Stimulated activated CD8-positive, alpha-beta memory T cell treated with anti-CD3 and anti-CD28 coated beads, Interleukin-4, amount 100 ng/mL, for 4 hours (primary cell): Measurements from ENCODE around the gene DNAJB6.

Experiments
- DNase-seq, 2 donors: peaks; one replicate each; pipeline ENCODE4 v3.0.0-alpha.2; 2020; ENCODE audit warnings: low read depth in 2 of 2, low spot score in 1 of 2

DNAJB6 gene

DNA sequence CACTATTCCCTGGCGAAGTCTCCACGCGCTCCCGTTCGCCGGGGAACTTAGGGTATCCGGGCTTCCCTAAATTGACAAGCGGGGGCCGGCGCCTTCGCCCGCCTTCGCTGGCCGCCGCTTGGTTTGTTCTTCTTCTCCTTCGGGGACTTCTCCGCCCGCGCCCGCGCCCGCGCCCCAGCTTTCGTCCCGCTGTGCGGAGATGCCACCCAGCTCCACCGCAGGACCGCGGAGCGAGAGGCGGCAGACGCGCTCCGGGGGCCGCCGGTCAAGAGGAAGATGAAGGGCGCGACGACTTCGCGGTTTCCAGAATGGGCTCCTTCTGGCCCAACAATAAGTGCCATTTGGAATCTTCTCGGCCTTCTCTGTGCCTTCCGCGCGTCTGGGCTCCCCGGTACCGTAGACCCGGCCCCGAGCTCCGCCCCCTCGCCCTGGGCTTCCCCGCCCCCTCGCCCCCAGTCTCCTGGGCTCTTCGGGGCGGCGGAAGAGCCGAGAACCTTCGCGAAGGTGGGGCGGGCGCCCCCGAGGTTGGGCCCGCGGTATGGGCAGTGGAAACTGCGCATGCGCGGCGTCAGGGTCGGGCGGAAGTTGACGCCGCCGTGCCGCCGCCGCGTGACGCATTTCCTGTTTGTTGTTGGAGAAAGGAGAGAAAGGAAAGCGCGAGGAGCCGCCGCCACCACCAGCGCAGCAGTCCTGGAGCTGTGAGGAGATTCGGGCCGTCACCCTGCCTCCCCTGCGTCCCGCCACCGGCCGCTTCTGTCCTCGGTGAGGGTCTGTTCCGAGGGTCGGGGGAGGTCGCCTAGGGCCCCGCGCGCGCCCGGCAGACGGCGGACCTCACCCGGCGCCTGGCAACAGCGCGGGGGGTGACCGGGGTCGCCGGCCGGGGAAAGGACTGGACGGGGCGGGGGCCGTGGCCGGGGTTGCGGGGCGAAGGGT lies at the start of gene DNAJB6:
DNAJB6 (plus strand) TSS at position 622 of the 933 bp plus-strand sequence. CDS start 21,569 bp downstream, outside the sequence.
- peak; percentile 88 to 92 for DNase-seq

DNA sequence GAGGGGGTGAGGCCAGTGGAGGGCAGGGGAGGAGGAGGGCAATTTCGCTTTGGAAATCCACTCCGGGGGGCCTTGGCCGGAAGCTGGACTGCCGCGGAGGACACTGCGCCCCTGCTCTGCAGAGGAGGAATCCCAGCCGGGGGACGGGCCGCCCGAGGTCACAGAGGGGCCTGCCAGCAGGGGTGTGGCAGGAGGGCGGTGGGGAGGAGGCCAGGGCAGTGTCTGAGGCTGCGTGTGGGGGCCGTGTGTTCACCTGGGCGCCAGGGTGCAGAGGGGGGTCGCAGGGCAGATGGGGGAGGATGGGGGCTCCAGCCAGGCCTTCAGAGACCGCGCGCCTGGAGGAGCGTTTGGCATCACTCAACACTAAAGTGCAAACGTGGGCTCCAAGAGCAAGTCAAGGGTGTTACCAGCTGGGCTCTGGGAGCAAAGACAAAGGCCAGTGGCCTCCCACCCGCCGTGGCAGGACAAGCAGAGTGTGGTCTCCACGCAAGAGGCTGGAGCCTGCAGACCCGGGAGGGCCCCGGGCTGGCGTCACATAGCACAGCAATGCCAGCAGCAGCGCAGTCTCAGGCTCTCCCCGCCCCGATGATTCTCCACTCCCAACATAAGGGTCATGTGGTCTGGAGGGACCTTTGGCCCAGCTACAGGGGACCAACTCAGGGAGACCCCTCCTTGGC lies 45.3 kb upstream of the DNAJB6 start:
- DNase-seq = no peak

DNA sequence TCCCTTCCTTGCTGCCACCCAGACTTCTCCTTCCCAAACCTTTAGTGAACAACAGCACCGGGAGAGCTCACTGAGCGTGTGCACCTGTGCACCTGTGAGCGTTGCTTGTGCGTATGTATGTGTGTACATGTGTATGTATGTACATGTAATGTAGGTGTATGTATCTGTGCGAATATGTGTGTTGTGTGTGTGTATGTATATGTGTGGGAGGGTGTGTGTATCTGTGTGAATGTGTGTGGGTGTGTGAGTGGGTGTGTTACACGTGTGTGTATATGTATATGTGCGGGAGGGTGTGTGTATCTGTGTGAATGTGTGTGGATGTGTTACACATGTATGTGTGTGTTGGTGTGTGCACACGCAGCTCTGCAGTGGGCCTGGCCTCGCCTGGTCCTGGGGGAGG lies 44.5 kb upstream of the DNAJB6 start:
- DNase-seq = no peak

DNA sequence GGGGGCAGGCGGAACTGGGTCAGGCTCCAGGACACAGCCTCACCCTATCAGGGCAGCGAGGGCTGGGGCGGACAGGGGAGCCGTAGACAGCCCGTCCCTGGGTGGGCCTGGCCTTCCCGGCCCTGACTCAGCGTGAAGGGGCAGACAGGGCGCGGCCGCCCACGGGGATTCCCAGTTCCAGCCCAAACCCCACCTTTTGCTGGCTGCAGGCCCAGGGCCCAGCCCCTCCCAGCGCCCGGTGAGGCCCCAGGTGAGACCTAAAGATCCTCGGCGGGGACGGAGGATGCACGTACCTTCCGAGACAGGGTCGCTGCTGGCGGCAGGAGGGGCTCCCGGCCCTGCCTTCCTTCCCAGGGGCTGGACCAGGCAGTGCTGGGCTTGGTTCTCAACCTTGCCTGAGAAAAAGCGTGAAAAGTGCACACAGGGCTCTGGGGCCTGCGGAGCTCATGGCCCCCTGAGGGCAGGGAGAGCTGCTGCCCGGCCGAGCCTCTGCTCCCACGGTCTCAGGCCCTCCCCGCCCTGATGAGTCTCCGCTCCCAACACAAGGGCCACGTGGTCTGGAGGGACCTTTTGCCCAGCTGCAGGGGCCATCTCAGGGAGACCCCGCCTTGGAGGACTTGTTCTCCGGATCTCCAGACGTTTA lies 43.9 kb upstream of the DNAJB6 start:
- no peak for DNase-seq

DNA sequence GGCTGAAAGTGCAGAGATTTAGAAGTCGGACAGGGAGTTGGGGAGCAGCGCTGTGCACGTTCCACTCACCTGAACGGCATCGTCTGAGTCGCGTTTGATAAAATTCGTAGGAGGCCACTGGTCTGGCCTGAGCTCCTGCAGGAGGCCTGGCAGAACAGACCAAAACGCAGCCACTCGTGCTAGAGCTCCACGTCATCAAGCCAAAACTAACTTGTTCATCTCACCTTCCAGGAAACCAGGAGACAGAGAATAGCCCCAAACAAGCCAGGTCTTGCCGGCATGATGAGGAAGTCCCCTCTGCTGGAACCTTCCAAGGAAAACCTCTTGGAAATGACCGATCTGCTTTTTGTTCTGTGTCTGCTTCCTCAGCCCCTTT lies 43.4 kb upstream of the DNAJB6 start:
- DNase-seq = no peak

DNA sequence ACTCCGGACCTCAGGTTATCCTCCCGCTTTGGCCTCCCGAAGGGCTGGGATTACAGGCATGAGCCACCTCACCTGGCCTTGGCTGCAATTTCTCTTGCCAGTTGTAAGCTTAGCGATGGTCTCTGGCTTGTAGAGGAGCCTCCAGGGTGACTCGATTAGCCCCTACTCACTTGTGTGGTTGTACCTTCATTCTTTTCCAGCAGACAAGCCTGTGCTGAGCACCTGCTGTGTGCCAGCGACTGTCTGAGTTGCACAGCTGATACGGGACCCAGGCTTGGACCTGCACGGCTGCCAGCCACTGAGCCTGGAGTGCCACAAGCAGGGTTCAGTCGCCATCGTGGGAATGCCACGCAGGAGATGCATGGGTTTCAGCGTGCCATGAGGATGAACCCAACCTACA lies 42.0 kb upstream of the DNAJB6 start:
- DNase-seq = no peak

DNA sequence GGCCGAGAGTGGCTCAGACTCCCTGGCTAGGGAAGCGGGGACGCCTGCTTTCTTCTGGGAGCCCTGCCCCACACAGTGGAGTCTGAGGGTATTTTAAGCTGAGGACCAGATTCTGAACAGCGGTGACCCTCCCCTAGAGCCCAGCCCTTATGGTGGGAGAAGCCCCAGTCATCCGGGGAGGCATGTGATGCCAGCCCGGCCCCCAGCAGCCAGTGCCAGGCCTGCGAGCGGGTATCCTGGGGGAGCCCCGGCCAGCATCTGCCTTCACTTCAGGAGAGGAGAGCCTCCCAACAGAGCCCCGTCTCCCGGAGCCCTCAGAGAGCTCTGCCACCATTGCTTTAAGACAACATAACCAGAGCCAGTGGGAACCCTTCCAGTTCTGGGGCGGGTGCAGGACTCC lies 41.5 kb upstream of the DNAJB6 start:
- no peak for DNase-seq

DNA sequence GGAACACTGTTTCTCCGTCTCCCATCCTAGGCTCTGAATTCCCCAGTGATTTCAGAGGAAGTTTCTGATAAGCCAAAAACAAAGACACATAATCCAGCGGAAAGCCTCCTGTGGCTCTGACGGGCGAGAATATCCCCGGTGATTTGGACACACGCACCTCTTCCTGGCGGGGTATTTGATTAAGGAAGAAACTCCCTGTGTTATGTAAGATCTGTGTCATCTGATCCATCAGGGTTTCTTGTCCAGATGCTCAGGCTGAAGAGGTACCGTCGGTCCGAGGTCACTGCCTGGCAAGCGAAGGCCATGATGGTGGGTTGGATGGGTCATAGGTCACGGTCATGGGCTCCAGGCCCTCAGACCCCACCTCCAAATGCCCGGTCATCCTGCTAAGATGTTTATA lies 39.6 kb upstream of the DNAJB6 start:
- no peak for DNase-seq

DNA sequence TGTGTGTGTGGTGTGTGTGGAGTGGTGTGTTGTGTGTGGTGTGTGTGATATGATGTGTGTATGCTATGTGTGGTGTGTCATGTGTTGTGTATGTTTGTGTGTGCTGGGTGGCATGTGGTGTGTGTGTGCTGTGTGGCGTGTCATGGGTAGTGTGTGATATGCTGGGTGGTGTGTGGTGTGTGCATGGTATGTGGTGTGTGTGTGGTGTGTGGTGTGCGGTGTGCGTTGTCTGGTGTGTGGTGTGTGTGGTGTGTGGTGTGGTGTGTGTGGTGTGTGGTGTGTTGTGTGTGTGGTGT lies 37.5 kb upstream of the DNAJB6 start:
- no peak for DNase-seq

DNA sequence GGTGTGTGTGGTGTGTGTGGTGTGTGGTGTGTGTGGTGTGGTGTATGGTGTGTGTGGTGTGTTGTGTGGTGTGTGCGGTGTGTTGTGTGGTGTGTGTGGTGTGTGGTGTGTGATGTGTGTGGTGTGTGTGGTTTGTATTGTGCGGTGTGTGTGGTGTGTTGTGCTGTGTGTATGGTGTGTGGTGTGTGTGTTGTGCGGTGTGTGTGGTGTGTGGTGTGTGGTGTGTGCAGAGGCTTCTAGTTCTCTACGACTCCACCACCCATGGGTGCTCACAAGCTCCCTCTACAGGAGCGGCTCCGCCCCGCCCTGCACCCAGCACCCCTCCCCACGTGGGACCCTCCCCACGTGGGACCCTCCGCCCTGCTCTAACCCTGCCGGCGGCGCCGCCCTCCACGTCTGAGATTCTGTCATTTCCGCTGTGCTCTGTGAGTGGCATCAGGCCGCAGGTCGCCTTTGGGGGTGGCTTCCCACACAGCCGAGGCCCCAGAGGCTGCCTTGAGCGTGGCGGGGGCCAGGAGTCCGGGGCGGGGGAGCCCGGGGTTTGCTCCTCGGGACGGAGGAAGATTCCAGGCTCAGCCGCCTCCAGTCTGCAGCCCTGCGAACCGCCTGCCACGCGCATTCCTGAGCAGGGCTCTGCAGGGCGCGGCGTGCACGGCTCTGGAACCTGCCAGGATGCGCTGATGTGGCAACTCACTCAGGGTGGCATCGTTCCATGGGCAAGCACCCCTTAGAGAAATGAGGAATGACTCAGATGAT lies 37.0 kb upstream of the DNAJB6 start:
- DNase-seq = no peak

DNA sequence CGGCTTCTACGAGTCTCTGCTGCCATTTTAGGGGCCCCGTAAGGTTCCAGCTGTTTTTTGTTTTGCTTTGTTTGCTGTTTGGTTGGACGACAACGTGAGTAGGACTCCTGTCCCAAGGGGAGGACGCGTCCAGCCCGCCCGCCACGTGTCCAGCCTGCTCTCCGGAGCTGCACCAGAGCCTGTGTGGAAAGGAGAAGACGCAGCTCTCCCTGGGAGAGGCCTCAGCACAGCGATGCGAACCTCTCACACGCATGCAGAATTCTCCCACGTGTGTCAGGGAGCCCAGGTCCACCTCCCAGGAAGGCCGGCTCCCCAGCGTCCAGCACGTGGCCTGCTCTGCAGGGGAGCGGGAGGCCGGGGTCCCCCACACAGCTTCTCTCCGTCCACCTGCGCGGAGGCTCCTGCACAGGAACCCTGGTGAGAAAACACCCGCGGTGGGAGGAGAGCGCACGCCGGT lies 36.4 kb upstream of the DNAJB6 start:
- DNase-seq = no peak

DNA sequence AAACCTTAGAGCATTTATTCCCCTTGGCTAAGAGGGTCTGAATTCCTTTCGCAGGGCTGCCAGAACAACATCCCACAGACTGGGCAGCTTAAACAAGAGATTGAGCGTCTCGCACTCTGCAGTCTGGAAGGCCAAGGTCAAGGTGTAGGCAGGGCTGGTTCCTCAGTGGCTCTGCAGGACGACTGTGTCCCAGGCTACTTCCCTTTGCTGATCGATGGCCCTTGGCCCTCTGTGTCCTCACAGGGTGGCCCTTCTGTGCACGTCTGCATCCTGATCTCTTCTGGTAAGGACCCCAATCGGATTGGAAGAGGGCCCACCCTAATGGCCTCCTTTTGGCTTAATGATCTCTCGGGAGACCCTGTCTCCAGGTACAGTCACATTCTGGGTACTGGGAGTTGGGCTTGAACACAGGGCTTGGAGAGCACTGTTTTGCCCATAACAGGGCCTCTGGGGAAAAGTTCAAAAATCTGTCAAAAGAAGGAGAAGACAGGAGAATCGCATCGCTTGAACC lies 35.1 kb upstream of the DNAJB6 start:
- DNase-seq = no peak

DNA sequence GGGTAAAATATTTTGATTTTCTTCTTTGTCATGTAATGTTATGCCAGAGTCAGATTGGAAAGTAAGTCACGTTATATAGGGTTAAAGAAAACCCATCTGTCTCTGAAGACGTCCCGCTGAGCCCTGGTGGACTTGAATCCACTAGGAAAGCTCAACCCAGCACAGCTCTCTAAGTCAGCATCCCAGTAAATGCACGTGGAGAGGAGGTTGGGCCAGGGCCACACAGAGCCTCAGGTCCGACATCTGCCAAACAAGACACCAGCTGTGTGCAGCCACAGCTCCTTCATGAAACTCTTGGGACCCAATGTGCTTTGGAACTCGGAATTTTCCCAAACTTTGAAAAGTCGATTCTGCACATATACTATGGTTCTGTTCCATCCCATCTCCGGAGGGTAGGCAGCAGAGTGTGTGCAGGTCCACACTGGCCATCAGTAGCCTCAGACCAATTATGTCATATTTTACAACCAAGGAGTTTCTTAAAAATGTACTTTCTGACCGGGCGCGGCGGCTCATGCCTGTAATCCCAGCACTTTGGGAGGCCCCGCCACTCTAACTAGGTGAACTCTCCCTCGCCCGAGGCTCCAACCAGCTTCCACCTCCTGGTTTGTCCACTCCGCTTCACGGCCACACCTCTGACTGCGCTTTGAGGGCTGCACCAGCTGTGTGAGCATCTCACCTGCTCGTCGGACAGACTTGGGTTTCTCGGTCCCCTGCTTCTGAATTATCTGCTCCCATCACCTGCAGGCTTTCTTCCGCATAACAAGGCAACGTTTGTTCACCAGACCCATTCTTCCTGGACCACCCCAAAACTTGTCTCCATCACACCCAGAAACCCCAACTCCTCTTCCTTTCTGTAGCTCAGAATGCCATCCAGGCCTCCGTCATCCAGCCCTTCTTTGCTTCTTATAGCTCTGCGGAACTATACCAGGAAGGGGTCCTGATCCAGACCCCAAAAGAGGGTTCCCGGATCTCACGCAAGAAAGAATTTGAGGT lies 29.7 kb upstream of the DNAJB6 start:
- no peak for DNase-seq

DNA sequence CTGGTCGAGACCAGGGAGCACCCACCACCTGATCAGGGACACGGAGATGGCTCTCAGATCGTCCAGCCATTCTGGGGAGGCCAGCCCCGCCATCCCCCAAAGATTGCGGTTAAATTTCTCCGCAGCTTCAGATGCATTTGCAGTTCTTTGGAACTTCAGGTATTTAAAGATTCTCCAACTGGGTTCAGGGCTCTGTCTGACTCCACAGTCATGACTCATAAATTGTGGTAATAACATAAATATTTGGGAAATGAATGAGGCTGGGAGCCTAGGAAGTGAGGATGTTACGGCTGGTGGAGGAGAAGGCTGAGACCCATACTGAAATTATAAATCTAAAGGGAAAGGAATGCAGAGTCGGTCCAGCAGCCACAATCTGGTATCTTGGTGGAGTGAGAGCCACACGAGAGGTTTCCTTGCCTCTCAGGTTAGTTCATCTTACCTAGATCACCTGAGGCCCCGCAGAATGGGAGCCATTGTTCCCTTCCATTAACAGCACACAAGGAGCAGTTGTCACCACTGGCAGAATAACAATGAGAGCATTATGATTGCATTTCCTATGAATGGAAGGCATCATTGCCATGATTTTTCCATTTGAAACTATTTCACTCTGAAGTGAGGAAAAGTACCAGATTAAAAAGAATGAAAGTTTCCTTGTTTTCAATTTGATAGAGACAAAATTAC lies 26.7 kb upstream of the DNAJB6 start:
- DNase-seq = no peak

DNA sequence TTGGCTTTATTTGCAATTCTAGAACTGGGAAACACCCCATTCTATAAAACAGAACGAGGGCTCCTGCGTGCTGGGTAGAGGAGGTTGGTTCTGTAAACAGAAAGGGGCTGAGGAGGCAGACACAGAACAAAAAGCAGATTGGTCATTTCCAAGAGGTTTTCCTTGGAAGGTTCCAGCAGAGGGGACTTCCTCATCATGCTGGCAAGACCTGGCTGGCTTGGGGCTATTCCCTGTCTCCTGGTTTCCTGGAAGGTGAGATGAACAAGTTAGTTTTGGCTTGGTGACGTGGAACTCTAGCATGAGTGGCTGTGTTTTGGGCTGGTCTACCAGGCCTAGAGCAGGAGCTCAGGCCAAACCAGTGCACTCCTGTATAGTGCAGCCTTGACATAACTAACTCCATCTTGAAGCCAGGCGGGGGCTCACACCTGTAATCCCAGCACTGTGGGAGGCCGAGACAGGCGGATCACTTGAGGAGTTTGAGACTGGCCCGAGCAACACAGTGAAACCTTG lies 26.1 kb upstream of the DNAJB6 start:
- DNase-seq = no peak

DNA sequence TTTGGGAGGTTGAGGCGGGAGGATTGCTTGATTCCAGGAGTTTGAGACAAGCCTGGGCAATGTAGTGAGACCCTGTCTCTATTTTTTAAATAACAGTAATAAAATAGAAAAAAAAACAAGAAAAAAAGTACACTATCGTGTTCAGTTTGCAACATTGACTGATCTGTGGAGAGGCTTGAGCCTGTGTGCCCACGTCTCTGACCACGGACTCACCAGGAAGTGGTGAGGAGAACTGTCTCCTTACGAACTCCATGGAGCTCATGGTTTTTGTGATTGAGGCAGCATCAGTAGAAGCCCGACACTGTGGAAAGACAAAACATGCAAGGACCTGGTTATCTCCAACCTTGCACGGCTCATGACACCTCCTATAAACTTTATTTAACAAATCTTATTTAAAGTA lies 23.9 kb upstream of the DNAJB6 start:
- DNase-seq = no peak

DNA sequence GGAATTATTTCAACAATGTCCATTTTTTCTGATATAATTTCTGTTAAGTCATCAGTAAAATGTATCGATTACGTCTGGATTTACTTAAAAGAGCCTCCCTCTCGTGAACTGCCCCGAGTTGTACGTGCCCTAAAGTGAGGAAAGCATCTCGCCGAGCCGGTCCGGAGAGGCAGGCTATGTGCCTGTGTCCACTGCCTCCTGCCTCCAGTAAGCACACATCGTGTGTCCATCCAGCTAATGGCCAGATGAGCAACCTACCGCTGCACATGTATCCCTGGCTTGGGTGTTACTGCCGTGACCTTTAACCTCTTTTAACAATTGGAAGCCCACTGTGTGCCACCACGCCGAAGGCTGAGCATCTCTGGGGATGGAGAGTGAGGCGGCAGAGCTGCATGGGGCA lies 23.2 kb upstream of the DNAJB6 start:
- no peak for DNase-seq

DNA sequence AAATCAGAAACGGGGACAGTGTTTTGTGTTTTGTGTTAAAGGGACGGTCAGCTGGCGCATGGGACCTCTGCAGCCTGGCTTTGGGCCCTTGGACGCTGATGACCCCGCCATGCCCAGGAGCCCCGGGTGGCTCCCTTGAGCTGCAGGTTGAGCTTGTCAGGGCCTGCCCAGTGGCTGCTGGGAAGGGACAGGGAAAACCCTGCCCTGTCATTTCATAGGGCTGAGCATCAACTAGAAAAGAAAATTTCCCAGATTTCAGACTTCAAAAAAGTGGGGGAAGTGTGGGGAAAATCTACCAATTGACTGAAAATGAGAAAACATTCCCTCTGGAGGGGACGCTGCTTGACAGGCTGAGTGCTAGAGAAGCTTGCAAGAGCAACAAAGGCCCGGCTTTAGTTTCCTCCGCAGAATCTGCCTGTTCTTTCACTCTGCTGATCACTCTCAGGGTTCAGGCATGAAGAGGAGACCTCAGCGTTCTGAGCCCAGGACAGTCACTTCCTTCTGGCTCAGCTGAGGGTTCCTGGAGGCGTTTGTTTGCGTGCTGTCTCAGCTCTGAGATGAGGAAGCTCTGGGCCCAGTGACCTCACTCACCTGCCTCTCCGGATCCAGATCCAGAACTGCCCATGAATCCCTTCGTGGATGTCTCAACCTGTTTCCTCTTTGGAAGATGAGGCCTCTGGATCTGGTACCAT lies 18.6 kb upstream of the DNAJB6 start:
- DNase-seq = no peak

DNA sequence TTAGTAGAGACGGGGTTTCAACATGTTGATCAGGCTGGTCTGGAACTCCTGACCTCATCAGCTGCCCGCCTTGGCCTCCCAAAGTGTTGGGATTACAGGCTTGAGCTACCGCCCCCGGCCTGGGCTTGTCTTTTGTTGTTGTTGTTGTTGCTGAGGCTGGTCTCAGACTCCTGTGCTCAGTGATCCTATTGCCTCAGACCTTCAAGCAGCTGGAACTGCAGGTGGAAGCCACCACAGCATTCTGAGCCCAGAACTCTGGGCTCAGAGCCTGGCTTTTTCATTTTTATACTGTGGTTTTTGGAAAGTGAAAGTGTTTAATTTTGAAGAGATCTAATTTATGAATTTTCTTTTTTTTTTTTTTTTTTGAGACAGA lies 16.2 kb upstream of the DNAJB6 start:
- DNase-seq = no peak
